Measurements from ENCODE around the gene SCPEP1.

Gene SCPEP1

DNA sequence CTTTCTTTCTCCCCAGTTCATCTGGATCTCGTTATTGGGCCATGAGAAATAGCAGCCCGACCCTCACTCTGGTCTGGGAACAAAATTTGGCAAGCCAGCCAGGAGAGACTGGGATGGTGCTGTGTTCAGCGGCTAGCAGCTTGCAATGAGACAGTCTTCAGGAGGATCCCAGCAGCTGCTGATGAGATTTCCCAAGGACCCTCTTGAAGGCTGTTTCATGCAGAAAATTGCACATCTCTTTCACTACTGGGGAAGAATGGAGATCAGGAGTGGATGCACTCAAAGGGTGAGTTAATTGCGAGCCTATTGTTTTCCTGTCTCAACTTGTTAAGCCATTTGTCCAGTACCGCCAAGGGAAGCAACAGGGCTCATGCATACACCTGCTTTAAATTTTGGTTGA lies 11.6 kb upstream of the SCPEP1 start:
- H3K4me3 ChIP-seq (ENCODE audit: low read depth, low read length), result no peak overlapping the region
- DNase-seq (ENCODE audit: low read depth), result no peak
- TF ChIP-seq, protein P1, sequence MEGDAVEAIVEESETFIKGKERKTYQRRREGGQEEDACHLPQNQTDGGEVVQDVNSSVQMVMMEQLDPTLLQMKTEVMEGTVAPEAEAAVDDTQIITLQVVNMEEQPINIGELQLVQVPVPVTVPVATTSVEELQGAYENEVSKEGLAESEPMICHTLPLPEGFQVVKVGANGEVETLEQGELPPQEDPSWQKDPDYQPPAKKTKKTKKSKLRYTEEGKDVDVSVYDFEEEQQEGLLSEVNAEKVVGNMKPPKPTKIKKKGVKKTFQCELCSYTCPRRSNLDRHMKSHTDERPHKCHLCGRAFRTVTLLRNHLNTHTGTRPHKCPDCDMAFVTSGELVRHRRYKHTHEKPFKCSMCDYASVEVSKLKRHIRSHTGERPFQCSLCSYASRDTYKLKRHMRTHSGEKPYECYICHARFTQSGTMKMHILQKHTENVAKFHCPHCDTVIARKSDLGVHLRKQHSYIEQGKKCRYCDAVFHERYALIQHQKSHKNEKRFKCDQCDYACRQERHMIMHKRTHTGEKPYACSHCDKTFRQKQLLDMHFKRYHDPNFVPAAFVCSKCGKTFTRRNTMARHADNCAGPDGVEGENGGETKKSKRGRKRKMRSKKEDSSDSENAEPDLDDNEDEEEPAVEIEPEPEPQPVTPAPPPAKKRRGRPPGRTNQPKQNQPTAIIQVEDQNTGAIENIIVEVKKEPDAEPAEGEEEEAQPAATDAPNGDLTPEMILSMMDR (conservative IDR thresholded peaks at IDR 0.05; ENCODE audit: low read depth, low read length), result no peak

DNA sequence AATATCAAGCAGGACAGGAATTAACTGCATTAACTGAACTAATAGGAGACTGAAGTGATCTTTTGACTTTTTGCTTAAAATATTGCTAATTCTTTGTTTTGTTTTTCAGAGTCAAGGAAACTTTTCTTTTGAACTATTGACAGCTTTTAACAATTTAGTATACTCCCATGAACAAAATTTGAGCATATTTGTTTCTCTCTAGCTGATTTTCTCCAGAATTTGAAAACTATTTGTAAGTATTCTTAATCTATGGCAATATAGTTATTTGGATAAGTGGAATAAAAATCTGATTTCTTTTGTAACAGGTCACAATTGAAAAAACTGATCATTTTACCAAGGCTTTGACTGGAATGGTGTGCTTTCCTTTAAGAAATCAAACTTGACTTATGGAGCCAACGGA lies 7.0 kb upstream of the SCPEP1 start:
- DNase-seq (ENCODE audit: low read depth), result no peak
- no peak overlapping the region for H3K4me3 ChIP-seq (ENCODE audit: low read depth, low read length)
- TF ChIP-seq, protein P1 (conservative IDR thresholded peaks at IDR 0.05; ENCODE audit: low read depth, low read length), result no peak

DNA sequence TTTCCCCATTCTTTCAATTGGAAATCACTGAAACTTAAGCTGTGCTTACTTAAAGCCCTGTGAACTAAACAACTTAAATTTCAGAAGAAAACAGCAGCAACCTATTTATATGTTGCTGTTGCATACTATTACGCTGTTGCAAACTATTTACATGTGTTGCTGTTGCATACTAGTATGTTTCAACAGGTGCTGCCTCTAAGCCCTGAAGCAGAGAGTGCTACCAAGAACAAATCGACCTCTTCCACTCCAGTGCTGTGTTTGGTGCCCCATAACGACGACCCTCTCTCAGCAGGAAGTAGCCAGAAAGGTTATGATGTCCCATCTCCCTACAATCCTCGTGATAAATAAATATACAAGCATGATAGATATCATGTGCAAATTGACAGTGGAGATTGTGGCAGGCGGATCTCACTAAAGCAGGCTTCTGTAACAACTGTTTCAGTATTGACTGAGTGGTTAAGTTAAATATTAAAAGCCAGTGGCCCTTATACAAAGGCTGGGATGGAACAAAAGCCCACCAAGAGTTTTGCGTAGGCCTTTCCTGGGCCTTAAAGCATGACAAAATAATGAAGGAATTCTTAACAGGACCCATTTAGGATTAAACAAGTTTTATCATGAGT lies 5.7 kb upstream of the SCPEP1 start:
- H3K4me3 ChIP-seq (ENCODE audit: low read depth, low read length), result no peak overlapping the region
- TF ChIP-seq, protein P1 (conservative IDR thresholded peaks at IDR 0.05; ENCODE audit: low read depth, low read length), result no peak
- DNase-seq (ENCODE audit: low read depth), result no peak

DNA sequence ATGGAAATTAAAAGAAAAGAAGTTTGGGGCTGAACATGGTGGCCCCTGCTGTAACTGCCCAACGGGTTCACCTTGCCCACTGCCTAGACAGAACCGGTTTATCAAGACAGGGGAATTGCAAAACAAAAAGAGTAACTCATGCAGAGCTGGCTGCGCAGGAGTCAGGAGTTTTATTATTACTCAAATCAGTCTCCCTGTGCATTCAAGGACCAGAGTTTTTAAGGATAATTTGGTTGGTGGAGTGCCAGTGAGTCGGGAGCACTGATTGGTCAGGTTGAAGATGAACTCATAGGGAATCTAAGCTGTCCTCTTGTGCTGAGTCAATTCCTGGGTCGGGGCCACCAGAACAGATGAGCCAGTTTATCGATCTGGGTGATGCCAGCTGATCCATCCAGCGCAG lies 4.4 kb upstream of the SCPEP1 start:
- no peak overlapping the region for H3K4me3 ChIP-seq (ENCODE audit: low read depth, low read length)
- DNase-seq (ENCODE audit: low read depth), result no peak
- TF ChIP-seq, protein P1 (conservative IDR thresholded peaks at IDR 0.05; ENCODE audit: low read depth, low read length), result no peak

DNA sequence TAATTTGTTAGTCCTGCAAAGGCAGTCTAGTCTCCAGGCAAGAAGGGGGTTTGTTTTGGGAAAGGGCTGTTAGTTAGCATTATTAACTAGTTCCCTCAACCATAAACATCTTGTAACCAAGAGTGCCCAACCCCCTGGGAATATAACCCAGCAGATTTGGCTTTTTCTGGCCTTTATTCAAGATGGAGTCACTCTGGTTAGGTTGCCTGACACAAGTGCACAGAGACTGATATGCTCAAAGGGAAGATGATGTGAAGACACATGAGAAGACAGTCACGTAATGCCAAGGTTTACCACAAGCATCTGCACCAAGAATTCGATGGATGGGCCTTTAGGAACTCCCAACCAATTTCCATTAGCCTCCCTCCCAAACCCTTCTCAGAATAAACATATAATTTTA lies 3.9 kb upstream of the SCPEP1 start:
- TF ChIP-seq, protein P1 (conservative IDR thresholded peaks at IDR 0.05; ENCODE audit: low read depth, low read length), result no peak
- H3K4me3 ChIP-seq (ENCODE audit: low read depth, low read length), result no peak overlapping the region
- no peak for DNase-seq (ENCODE audit: low read depth)

DNA sequence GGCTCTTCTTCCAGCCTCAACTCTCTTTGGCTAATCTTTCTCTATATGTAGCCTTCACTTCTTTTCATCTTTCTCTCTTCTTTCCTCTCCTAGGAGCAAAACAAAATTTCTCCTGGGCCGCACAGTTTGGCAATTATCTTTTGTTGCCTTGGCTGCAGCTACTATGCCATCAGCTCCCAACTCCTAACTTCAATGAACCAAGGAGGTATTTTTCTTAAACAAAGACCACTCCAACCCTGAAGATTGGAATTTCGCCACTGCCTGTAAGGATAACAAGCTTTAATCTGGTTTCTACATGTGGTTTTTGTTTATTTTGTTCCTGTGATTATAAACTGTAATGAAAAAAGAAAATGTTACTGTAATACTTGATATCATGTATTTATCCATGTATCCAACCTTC lies 2.3 kb upstream of the SCPEP1 start:
- TF ChIP-seq, protein P1 (conservative IDR thresholded peaks at IDR 0.05; ENCODE audit: low read depth, low read length), result no peak
- no peak overlapping the region for H3K4me3 ChIP-seq (ENCODE audit: low read depth, low read length)
- DNase-seq (ENCODE audit: low read depth), result no peak

DNA sequence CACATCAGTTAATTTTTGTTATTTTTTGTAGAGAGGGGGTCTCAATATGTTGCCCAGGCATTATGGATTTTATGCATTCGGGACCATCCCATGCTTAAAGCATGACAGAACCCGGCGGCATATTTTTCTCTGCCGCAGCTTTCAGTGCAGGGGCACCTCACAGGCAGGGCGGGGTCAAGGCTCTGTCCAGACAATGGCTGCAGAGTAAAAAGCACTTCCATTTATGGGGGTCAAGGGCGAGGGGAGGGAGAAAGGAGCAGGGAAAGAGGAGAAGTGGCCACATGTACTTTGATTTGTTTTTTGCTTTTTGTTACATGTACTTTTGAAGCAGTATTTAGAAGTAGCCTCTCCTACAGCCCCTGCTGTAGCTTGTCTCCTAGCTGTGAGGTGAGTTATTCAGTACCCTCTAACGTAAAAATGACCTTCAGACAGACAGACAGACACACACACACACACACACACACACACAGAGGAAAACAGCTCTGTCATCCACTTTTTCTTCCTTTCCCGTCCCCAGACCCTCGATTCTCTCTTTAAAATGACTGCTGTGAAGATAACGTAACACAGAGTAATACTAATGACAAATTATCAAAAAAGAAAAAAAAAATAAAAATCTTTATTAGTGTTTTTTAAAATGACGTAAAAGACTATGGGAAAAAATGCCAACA lies 856 bp upstream of the SCPEP1 start:
- H3K4me3 ChIP-seq (ENCODE audit: low read depth, low read length), result peak overlapping the region; percentile 87
- no peak for DNase-seq (ENCODE audit: low read depth)
- TF ChIP-seq, protein P1 (conservative IDR thresholded peaks at IDR 0.05; ENCODE audit: low read depth, low read length), result no peak

Data from choroid plexus epithelial cell (primary cell).